SK-N-SH (cell line): ENCODE data around the gene SPON2. TPM values are rescaled to one million over a fixed set of nuclear protein-coding genes. Genes with fewer than 3 reads are reported as not detected.

Experiments
- CTCF ChIA-PET: fragments of 300-600, 350-600 bp; formaldehyde crosslinking; extraction: SDS; loops from one replicate; lab custom pipeline; 2021; lab: Yijun Ruan, JAX
- POLR2A ChIA-PET: fragments of 350-600 bp; sonication (Branson Sonifier 250); formaldehyde crosslinking; extraction: SDS; loops from one replicate; lab custom pipeline; 2020; ENCODE audit warnings: antibody characterized with exemption, inconsistent platforms; lab: Yijun Ruan, JAX
- DNase-seq: peaks from one replicate; pipeline ENCODE4 v3.0.0; 2012
- H2AFZ ChIP-seq: fragments of 200-600 bp; sonication (generic); 2 replicates; pipeline ENCODE4 v1.8.1; 2016; ENCODE audit warnings: antibody characterized with exemption, mild to moderate bottlenecking, low read depth
- H3F3A ChIP-seq: fragments of 200-600 bp; sonication (generic); replicated peaks from 2 replicates; pipeline ENCODE3; 2016; ENCODE audit warnings: antibody characterized with exemption, mild to moderate bottlenecking; ENCODE audit not compliant: insufficient read depth
- H3K27ac ChIP-seq, 2 experiments: fragments of 200-500 bp in 1 of 2; fragments of 200-600 bp in 1 of 2; sonication (Bioruptor generic) in 1 of 2; sonication (generic), shearing (Covaris generic) in 1 of 2; 2 replicates each; pipeline versions ENCODE4 v1.5.1 to v1.6.1; 2014 to 2016; ENCODE audit warnings: low read depth in 2 of 2, inconsistent platforms in 1 of 2, low read length in 1 of 2, mild to moderate bottlenecking in 1 of 2, mixed read lengths in 1 of 2
- H3K27me3 ChIP-seq: fragments of 200-600 bp; sonication (generic), shearing (Covaris generic); 2 replicates; pipeline ENCODE4 v1.6.1; 2016; ENCODE audit warnings: mixed run types; ENCODE audit not compliant: insufficient read depth
- H3K36me3 ChIP-seq, 2 experiments: fragments of 200-500 bp in 1 of 2; fragments of 200-600 bp in 1 of 2; sonication (Bioruptor generic) in 1 of 2; sonication (generic) in 1 of 2; replicated peaks in 1 of 2; 2 replicates each; pipeline versions ENCODE3 to v1.5.1; 2014 to 2016; ENCODE audit warnings: low read length in 1 of 2, mild to moderate bottlenecking in 1 of 2; ENCODE audit not compliant: insufficient read depth in 2 of 2, control insufficient read depth in 1 of 2
- H3K4me1 ChIP-seq, 2 experiments: fragments of 200-500 bp in 1 of 2; fragments of 200-600 bp in 1 of 2; sonication (Bioruptor generic) in 1 of 2; sonication (generic), shearing (Covaris generic) in 1 of 2; 2 replicates each; pipeline versions ENCODE4 v1.5.1 to v1.6.1; 2014 to 2016; ENCODE audit warnings: low read depth in 1 of 2, low read length in 1 of 2, mixed run types in 1 of 2; ENCODE audit not compliant: insufficient read depth in 2 of 2, control insufficient read depth in 1 of 2
- H3K4me2 ChIP-seq: fragments of 200-600 bp; sonication (generic), shearing (Covaris generic); 2 replicates; pipeline ENCODE4 v1.6.1; 2017; ENCODE audit warnings: mixed run types
- H3K4me3 ChIP-seq, 2 experiments: fragments of 200-500 bp in 1 of 2; fragments of 200-600 bp in 1 of 2; sonication (Bioruptor generic) in 1 of 2; sonication (generic), shearing (Covaris generic) in 1 of 2; 2 replicates each; pipeline versions ENCODE4 v1.5.1 to v1.8.1; 2014 to 2016; ENCODE audit warnings: low read depth in 2 of 2, inconsistent platforms in 1 of 2, low read length in 1 of 2, mild to moderate bottlenecking in 1 of 2, mixed read lengths in 1 of 2, moderate library complexity in 1 of 2
- H3K79me2 ChIP-seq: fragments of 200-600 bp; sonication (generic); 2 replicates; pipeline ENCODE4 v1.8.1; 2017; ENCODE audit warnings: mild to moderate bottlenecking; ENCODE audit not compliant: insufficient read depth
- H3K9ac ChIP-seq: fragments of 200-600 bp; sonication (generic); 2 replicates; pipeline ENCODE4 v1.6.1; 2017; ENCODE audit warnings: mixed run types
- H3K9me2 ChIP-seq: fragments of 200-600 bp; sonication (generic); 2 replicates; pipeline ENCODE4 v1.6.1; 2017; ENCODE audit warnings: mixed run types
- H3K9me3 ChIP-seq: fragments of 200-600 bp; sonication (generic); 2 replicates; pipeline ENCODE4 v1.6.1; 2017; ENCODE audit warnings: mixed run types, mild to moderate bottlenecking, moderate library complexity
- H4K20me1 ChIP-seq: fragments of 200-600 bp; sonication (generic); 2 replicates; pipeline ENCODE4 v1.6.1; 2017; ENCODE audit warnings: mild to moderate bottlenecking, mixed run types; ENCODE audit not compliant: insufficient read depth
- CHD2 ChIP-seq: fragments of 150-350 bp; IDR thresholded peaks from 2 replicates; pipeline ENCODE4 v1.6.1; 2018; ENCODE audit warnings: low read length; ENCODE audit not compliant: partially characterized antibody
- ELF1 ChIP-seq: IDR thresholded peaks from 2 replicates; pipeline ENCODE4 v1.4.0; 2012
- EP300 ChIP-seq, 2 experiments: IDR thresholded peaks; 2 replicates each; pipeline versions ENCODE4 v1.4.0 to v1.6.1; 2012; ENCODE audit warnings: borderline replicate concordance in 1 of 2, low read depth in 1 of 2, low read length in 1 of 2
- EZH2phosphoT487 ChIP-seq: fragments of 200-600 bp; sonication (generic); IDR thresholded peaks from 2 replicates; pipeline ENCODE4 v1.6.1; 2017; ENCODE audit warnings: low read depth, mixed run types, mild to moderate bottlenecking, antibody characterized with exemption, moderate library complexity, borderline replicate concordance
- FOSL2 ChIP-seq: IDR thresholded peaks from 2 replicates; pipeline ENCODE4 v1.4.0; 2012; ENCODE audit warnings: low read depth, mild to moderate bottlenecking, moderate library complexity, borderline replicate concordance
- GABPA ChIP-seq: IDR thresholded peaks from 2 replicates; pipeline ENCODE4 v1.4.0; 2012; ENCODE audit warnings: low read depth, mild to moderate bottlenecking
- GATA2 ChIP-seq: sonication (generic); formaldehyde crosslinking; IDR thresholded peaks from 2 replicates; pipeline ENCODE4 v1.5.0; 2020; ENCODE audit warnings: mild to moderate bottlenecking, missing genetic modification reagents
- MAX ChIP-seq: IDR thresholded peaks from 2 replicates; pipeline ENCODE4 v1.4.0; 2012; ENCODE audit warnings: low read depth
- NFIC ChIP-seq: IDR thresholded peaks from 2 replicates; pipeline ENCODE4 v1.4.0; 2012; ENCODE audit warnings: borderline replicate concordance
- NRF1 ChIP-seq: IDR thresholded peaks from 2 replicates; pipeline ENCODE4 v1.6.1; 2012; ENCODE audit warnings: low read depth, mild to moderate bottlenecking, low read length
- RAD21 ChIP-seq: IDR thresholded peaks from 2 replicates; pipeline ENCODE4 v1.6.1; 2012; ENCODE audit warnings: mild to moderate bottlenecking, low read length
- REST ChIP-seq: IDR thresholded peaks from 2 replicates; pipeline ENCODE4 v1.6.1; 2012; ENCODE audit warnings: mild to moderate bottlenecking, low read depth, low read length, moderate library complexity
- RFX5 ChIP-seq: IDR thresholded peaks from 2 replicates; pipeline ENCODE4 v1.6.1; 2012; ENCODE audit warnings: mild to moderate bottlenecking, improper control_type of control experiment, low read length
- SIN3A ChIP-seq: IDR thresholded peaks from 2 replicates; pipeline ENCODE4 v1.6.1; 2012; ENCODE audit warnings: low read depth, mild to moderate bottlenecking, low read length, moderate library complexity, borderline replicate concordance
- TAF1 ChIP-seq: IDR thresholded peaks from 2 replicates; pipeline ENCODE4 v1.6.1; 2012; ENCODE audit warnings: low read depth, mild to moderate bottlenecking, low read length, moderate library complexity, borderline replicate concordance
- TCF12 ChIP-seq: IDR thresholded peaks from 2 replicates; pipeline ENCODE4 v1.4.0; 2012
- TEAD4 ChIP-seq: IDR thresholded peaks from 2 replicates; pipeline ENCODE4 v1.4.0; 2012; ENCODE audit warnings: mild to moderate bottlenecking, borderline replicate concordance; ENCODE audit not compliant: insufficient read depth
- USF1 ChIP-seq: IDR thresholded peaks from 2 replicates; pipeline ENCODE4 v1.4.0; 2012; ENCODE audit warnings: low read depth, borderline replicate concordance
- WGBS: methylation state at CpG from one replicate; pipeline ENCODE4 v1.1.6; 2017; ENCODE audit warnings: low lambda C conversion rate; 5-methylcytosine and 5-hydroxymethylcytosine counted together
- polyA plus RNA-seq, 3 experiments: library from polyadenylated mRNA; depleted of rRNA; stranded (reverse); fragments of >200 nt; gene quantifications; 2 replicates each; pipeline ENCODE4 v1.2.3, GENCODE V29; 2012
- TF ChIP-seq, protein P1 (sequence below): IDR thresholded peaks from 2 replicates; pipeline ENCODE4; 2012
- TF ChIP-seq, protein P2 (sequence below): fragments of 150-350 bp; IDR thresholded peaks from 2 replicates; pipeline ENCODE4 v1.6.1; 2016; ENCODE audit warnings: mild to moderate bottlenecking, low read depth, low read length

Gene SPON2
- polyA plus RNA-seq, 1 of the 3 experiments (the other 2 are of a cell fraction) = 11.4 TPM

DNA sequence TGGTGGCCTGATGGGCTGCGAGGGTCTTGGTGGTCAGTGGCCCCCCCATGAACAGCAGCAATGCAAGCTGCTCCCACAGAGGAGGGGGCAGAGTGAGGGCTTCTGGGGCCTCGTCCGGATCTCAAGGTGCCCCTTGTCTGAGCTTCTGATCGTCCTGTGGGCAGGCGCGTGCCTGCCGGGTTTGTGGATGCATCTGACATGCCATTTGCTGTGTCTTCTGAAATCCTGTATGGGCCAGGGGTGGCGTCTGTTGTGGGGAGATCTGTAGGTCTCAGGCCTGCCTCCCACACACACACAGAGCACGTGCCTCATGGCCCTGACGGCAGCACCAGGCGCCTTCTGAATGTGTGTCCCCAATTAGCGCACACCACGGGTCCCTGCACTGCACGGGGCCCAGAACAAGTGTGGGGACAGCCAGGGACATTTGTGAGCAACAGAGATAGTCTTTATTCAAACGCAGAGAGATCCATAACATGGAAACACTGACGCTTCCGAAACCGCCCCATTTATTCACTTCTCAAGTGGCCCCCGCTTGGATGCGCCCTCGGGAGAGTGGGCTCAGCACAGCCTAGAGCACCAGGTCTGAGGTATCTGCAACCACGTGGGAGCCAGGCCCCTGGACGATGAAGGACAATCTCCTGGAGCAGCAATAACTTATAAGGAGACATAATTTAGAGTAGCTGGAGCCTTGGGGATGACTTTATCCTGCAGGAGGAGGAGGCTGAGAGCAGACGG is 5.7 kb downstream of the SPON2 start:
- Histone ChIP-seq H3K79me2 (no peaks in the 10 kb centered on the region), H3K27me3 (peaks cover 12% of the 10 kb centered on the region), H3F3A (no peaks in the 10 kb centered on the region), H3K4me1 (peaks cover 0 to 4% of the 10 kb centered on the region in 2 experiments; a peak in 1 of 4 replicates), H3K9me2 (no peaks in the 10 kb centered on the region), H4K20me1 (no peaks in the 10 kb centered on the region), H3K36me3 (no peaks in the 10 kb centered on the region), H3K27ac (no peak overlapping the region), H3K4me2 (no peak overlapping the region; the same call in 1 of the 2 replicates), H3K9ac (no peak overlapping the region), H2AFZ (no peak overlapping the region), H3K9me3 (no peaks in the 10 kb centered on the region), H3K4me3 (peak overlapping the region in 1 of 2 experiments; percentile 50; a peak in 1 of 4 replicates)
- TF ChIP-seq EP300 (IDR thresholded peaks at IDR 0.05; ENCODE audit: borderline replicate concordance in 1 of 2, low read depth in 1 of 2, low read length in 1 of 2) (no peak), SIN3A (no peak), ELF1 (no peak), EZH2phosphoT487 (no peak), TCF12 (no peak), TEAD4 (no peak), USF1 (no peak), MAX (no peak), TAF1 (no peak), CHD2 (no peak), RAD21 (no peak), NFIC (no peak), GATA2 (CRISPR knock-in tag) (no peak), FOSL2 (no peak), RFX5 (no peak), NRF1 (no peak), GABPA (no peak), REST (no peak)
- TF ChIP-seq, protein P1, sequence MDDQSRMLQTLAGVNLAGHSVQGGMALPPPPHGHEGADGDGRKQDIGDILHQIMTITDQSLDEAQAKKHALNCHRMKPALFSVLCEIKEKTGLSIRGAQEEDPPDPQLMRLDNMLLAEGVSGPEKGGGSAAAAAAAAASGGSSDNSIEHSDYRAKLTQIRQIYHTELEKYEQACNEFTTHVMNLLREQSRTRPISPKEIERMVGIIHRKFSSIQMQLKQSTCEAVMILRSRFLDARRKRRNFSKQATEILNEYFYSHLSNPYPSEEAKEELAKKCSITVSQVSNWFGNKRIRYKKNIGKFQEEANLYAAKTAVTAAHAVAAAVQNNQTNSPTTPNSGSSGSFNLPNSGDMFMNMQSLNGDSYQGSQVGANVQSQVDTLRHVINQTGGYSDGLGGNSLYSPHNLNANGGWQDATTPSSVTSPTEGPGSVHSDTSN = no peak
- TF ChIP-seq, protein P2, sequence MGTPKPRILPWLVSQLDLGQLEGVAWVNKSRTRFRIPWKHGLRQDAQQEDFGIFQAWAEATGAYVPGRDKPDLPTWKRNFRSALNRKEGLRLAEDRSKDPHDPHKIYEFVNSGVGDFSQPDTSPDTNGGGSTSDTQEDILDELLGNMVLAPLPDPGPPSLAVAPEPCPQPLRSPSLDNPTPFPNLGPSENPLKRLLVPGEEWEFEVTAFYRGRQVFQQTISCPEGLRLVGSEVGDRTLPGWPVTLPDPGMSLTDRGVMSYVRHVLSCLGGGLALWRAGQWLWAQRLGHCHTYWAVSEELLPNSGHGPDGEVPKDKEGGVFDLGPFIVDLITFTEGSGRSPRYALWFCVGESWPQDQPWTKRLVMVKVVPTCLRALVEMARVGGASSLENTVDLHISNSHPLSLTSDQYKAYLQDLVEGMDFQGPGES = no peak
- POLR2A ChIA-PET = no interaction called here
- WGBS = 55% methylated on average over 8 of the region's 24 CpGs
- CTCF ChIA-PET = interaction anchor here (0.5 to 4.7 kb wide), 17 partner anchors 9 to 398 kb away, joined by 3 to 33 read pairs (median 4); no protein-coding TSS in a partner anchor
- DNase-seq = no peak
